Activated CD8-positive, alpha-beta T cell treated with anti-CD3 and anti-CD28 coated beads for 36 hours (primary cell): ENCODE results near the gene KCTD14. TPM values are rescaled to one million over a fixed set of nuclear protein-coding genes. Genes with fewer than 3 reads are reported as not detected.
A peak's percentile ranks its signal among the peaks of the same experiment; 100 is the strongest.

Source experiments
- ATAC-seq: fragments of 200-7000 bp; cut with Tn5 transposase; one replicate; pipeline ENCODE4 v1.10.0; 2021; ENCODE audit warnings: mild to moderate bottlenecking, moderate library complexity
- CTCF ChIA-PET: fragments of 350-600 bp; sonication (Branson Sonifier 250); formaldehyde crosslinking; loops from one replicate; lab custom pipeline; 2021; ENCODE audit warnings: antibody characterized with exemption; lab: Charles Lee
- POLR2A ChIA-PET: fragments of 350-600 bp; sonication (Branson Sonifier 250); formaldehyde crosslinking; loops from one replicate; lab custom pipeline; 2021; ENCODE audit warnings: antibody characterized with exemption; lab: Charles Lee
- DNase-seq: peaks from one replicate; pipeline ENCODE4 v3.0.0-alpha.2; 2020
- H3K27ac Mint-ChIP-seq: one replicate; pipeline ENCODE4 v1.8.0; 2021; ENCODE audit warnings: mild to moderate bottlenecking, mixed read lengths
- H3K27me3 Mint-ChIP-seq: one replicate; pipeline ENCODE4 v1.8.0; 2021; ENCODE audit warnings: mixed read lengths
- H3K36me3 Mint-ChIP-seq: one replicate; pipeline ENCODE4 v1.8.0; 2021; ENCODE audit warnings: low read depth, mixed read lengths
- H3K4me1 Mint-ChIP-seq: one replicate; pipeline ENCODE4 v1.8.0; 2021; ENCODE audit warnings: low read depth, mixed read lengths
- H3K4me3 Mint-ChIP-seq: one replicate; pipeline ENCODE4 v1.8.0; 2021; ENCODE audit warnings: mild to moderate bottlenecking, moderate library complexity, mixed read lengths
- H3K9me3 Mint-ChIP-seq: one replicate; pipeline ENCODE4 v1.8.0; 2021; ENCODE audit warnings: mixed read lengths
- intact Hi-C: fragments of 100-400 bp; cut with micrococcal nuclease; formaldehyde crosslinking; loops from one replicate; pipeline ENCODE4 v1.10.0; 2022
- total RNA-seq, 2 experiments: library from RNA; stranded (reverse); gene quantifications; one replicate each; pipeline ENCODE4 v1.2.3, GENCODE V29; 2021
- TF ChIP-seq, protein P1 (sequence below): fragments of 200-600 bp; IDR thresholded peaks from one replicate; pipeline ENCODE4 v1.8.0; 2022; ENCODE audit warnings: antibody characterized with exemption, mild to moderate bottlenecking

Gene KCTD14
- total RNA-seq, 2 experiments from 2014 or later, result 0.16 TPM; not detected in 1

DNA sequence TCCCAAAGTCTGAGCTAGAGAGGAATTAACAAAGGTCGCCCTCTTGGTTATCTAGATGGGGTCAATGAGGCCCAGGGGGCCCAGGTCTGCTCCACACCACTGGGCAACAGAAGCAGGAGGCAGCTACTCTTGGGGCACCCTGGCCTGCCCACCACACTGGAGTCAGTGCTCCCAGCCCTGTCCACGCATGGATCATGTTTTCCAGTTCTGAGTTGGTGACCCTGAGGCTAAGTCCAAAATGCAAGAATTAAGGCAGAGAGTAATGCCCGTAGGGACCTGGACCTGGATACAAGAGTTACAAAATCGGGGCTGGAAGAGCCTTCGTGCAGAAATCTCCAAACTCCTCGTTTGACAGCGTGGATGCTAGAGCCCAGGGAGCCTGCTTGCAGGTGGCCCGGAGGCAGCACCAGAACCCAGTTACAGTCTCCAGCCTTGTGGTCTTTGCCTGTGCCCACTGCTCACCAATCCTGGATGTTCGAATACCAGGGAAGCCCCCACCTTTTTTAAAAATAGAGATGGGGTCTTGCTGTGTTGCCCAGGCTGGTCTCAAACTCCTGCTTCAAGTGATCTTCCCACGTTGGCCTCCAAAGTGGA is 34.5 kb upstream of the KCTD14 start:
- ChIA-PET POLR2A (no interaction called here), CTCF (interaction anchor here (1.2 kb wide), 1 partner anchor 11 kb away, joined by 4 read pairs; no protein-coding TSS in a partner anchor)
- intact Hi-C loops, result no loop called here
- Mint-ChIP-seq H3K4me3 (no peak overlapping the region), H3K27me3 (no peaks in the 10 kb centered on the region), H3K27ac (no peak overlapping the region), H3K9me3 (no peaks in the 10 kb centered on the region), H3K4me1 (no peaks in the 10 kb centered on the region), H3K36me3 (no peaks in the 10 kb centered on the region)
- DNase-seq (no peak), ATAC-seq (no peak)
- TF ChIP-seq, protein P1, sequence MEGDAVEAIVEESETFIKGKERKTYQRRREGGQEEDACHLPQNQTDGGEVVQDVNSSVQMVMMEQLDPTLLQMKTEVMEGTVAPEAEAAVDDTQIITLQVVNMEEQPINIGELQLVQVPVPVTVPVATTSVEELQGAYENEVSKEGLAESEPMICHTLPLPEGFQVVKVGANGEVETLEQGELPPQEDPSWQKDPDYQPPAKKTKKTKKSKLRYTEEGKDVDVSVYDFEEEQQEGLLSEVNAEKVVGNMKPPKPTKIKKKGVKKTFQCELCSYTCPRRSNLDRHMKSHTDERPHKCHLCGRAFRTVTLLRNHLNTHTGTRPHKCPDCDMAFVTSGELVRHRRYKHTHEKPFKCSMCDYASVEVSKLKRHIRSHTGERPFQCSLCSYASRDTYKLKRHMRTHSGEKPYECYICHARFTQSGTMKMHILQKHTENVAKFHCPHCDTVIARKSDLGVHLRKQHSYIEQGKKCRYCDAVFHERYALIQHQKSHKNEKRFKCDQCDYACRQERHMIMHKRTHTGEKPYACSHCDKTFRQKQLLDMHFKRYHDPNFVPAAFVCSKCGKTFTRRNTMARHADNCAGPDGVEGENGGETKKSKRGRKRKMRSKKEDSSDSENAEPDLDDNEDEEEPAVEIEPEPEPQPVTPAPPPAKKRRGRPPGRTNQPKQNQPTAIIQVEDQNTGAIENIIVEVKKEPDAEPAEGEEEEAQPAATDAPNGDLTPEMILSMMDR, result no peak

DNA sequence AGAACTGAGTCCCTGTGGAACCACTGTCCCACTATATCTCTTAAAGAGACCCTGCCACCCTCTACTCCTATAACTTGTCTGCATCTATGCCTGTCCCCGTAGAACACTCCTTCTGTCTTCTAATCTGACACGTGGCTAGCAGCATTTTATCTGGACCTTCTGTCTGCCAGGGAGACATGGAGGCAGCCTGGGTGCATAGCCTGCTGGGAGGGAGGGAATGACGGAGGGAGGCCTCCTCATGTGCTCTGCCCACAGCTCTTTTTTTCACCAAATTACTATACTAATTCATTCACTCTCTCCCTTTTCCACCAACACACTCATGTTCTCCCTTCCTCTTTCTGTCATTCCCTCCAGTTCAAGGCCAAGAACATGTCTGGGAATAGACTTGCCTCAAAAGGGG is 33.0 kb upstream of the KCTD14 start:
- POLR2A ChIA-PET, result no interaction called here
- TF ChIP-seq, protein P1, result no peak
- DNase-seq, result no peak
- CTCF ChIA-PET, result no interaction called here
- no peak overlapping the region for H3K27ac Mint-ChIP-seq
- ATAC-seq, result no peak
- intact Hi-C loops, result no loop called here
- no peaks in the 10 kb centered on the region for H3K27me3 Mint-ChIP-seq
- no peaks in the 10 kb centered on the region for H3K9me3 Mint-ChIP-seq
- H3K4me3 Mint-ChIP-seq, result no peak overlapping the region
- no peaks in the 10 kb centered on the region for H3K36me3 Mint-ChIP-seq
- H3K4me1 Mint-ChIP-seq, result peaks cover 1% of the 10 kb centered on the region

DNA sequence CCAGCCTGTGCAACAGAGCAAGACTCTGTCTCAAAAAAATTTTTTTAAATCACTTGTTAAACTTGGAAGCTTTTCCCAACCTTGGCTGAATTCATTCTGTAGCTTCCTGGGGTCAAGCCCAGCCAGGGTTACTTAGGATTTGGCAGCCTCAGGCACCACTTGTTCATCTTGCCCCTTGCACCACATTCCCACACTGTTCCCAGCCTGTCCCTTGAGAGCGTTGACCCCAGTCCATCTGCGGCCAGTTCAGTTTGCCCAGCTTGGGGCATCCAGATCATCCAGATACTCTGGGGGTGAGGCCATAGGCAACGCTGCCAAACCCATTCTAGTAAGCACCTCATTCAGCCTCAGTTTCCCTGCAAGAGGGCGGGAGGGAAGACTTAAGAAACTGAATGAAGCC is 31.9 kb upstream of the KCTD14 start:
- CTCF ChIA-PET, result interaction anchor here (1.4 to 2.2 kb wide), 2 partner anchors 9 to 10 kb away, joined by 3 to 8 read pairs; no protein-coding TSS in a partner anchor
- Mint-ChIP-seq H3K36me3 (no peaks in the 10 kb centered on the region), H3K4me3 (no peak overlapping the region), H3K27ac (no peak overlapping the region), H3K4me1 (peaks cover 7% of the 10 kb centered on the region), H3K9me3 (no peaks in the 10 kb centered on the region), H3K27me3 (no peaks in the 10 kb centered on the region)
- TF ChIP-seq, protein P1, result no peak
- intact Hi-C loops, result no loop called here
- DNase-seq (no peak), ATAC-seq (no peak)
- POLR2A ChIA-PET, result no interaction called here

DNA sequence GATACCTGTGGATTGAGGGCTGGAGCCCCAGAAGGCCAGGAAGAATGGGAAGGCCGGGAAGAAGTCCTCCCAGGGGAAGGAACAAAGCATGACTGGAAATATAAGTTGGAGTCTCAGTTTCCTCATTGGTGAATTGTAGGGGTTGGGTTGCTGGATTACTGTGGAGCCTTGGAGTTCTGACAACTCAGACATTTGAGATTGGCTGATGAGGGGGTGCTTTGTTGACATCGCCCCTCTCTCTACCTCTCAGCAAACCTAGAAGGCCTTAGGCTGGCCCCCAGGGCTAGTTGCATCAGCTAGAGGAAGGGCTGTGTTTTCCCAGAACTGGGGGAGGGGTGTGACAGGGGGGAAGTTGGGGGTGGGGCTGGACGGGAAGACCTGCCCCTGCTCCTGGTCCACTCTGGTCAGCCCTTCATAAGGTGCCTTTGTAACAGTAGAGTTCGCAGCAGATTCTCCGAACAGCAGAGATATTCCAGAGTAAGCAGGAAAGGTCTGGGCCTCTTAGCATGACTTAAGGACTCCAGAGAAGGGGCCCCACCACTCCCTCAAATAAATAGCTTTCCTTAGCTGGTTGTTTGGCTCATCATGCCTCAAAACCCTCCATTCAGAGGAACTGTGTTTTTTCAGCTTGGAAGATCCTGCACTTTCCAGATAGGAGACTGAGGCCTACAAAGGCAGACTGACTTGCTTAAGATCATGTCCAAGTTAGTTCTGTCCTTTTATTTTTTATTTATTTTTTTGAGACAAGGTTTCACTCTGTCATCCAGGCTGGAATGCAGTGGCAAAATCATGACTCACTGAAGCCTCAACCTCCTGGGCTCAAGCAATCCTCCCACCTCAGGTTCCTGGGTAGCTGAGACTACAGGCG is 28.1 kb upstream of the KCTD14 start:
- TF ChIP-seq, protein P1, result no peak
- no peak overlapping the region for H3K4me3 Mint-ChIP-seq
- no peak for ATAC-seq
- no peaks in the 10 kb centered on the region for H3K36me3 Mint-ChIP-seq
- H3K27me3 Mint-ChIP-seq, result no peaks in the 10 kb centered on the region
- H3K27ac Mint-ChIP-seq, result peak overlapping the region; percentile 71
- CTCF ChIA-PET, result interaction anchor here (1.5 to 2.3 kb wide), 3 partner anchors 10 to 27 kb away, joined by 3 to 6 read pairs (median 5); no protein-coding TSS in a partner anchor
- no peaks in the 10 kb centered on the region for H3K9me3 Mint-ChIP-seq
- peaks cover 9% of the 10 kb centered on the region for H3K4me1 Mint-ChIP-seq
- POLR2A ChIA-PET, result no interaction called here
- no peak for DNase-seq
- intact Hi-C loops, result no loop called here

DNA sequence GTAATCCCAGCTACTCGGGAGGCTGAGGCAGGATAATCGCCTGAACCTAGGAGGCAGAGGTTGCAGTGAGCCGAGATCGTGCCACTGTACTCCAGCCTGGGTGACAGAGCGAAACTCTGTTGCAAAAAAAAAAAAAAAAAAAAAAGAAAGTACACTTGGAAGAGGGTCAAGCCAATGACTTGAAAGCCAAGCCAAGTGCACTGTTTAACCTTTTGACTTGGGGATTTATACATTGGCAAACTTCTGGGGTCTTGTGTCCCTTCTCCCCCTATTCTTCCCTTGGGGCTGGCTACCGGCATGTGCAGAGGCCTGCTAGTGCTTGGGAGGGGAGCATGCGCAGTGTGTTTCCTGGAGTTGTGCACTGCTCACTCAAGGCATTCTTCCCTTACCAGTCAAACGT is 26.3 kb upstream of the KCTD14 start:
- POLR2A ChIA-PET, result no interaction called here
- peaks cover 16% of the 10 kb centered on the region for H3K4me1 Mint-ChIP-seq
- ATAC-seq, result no peak
- TF ChIP-seq, protein P1, result no peak
- no peak overlapping the region for H3K4me3 Mint-ChIP-seq
- CTCF ChIA-PET, result interaction anchor here (0.7 to 1.6 kb wide), 2 partner anchors 18 to 281 kb away, joined by 3 read pairs; no protein-coding TSS in a partner anchor
- no peaks in the 10 kb centered on the region for H3K9me3 Mint-ChIP-seq
- no peaks in the 10 kb centered on the region for H3K27me3 Mint-ChIP-seq
- DNase-seq, result no peak
- no peak overlapping the region for H3K27ac Mint-ChIP-seq
- no peaks in the 10 kb centered on the region for H3K36me3 Mint-ChIP-seq
- intact Hi-C loops, result no loop called here
